Right lobe of liver (tissue), 4 donors: Measurements from ENCODE around the gene EFCAB5.

ENCODE experiments used
- POLR2A ChIP-seq: fragments of 450-650 bp; IDR thresholded peaks from one replicate; pipeline ENCODE4 v1.6.1; 2017; ENCODE audit warnings: antibody characterized with exemption, mild to moderate bottlenecking
- TF ChIP-seq, protein P1 (sequence below), 4 donors: fragments of 200-600 bp in 3 of 4; fragments of 450-650 bp in 1 of 4; IDR thresholded peaks; one replicate each; pipeline versions ENCODE4 v1.5.1 to v1.8.0; 2016 to 2022; ENCODE audit warnings: antibody characterized with exemption in 4 of 4, mild to moderate bottlenecking in 2 of 4
- donor health status: DM: no; HTN: no; CAD: no.
- donor health status: DM: no; HTN: no; CAD: no.
- donor health status: DM: no; HTN: yes; CAD: no.

DNA sequence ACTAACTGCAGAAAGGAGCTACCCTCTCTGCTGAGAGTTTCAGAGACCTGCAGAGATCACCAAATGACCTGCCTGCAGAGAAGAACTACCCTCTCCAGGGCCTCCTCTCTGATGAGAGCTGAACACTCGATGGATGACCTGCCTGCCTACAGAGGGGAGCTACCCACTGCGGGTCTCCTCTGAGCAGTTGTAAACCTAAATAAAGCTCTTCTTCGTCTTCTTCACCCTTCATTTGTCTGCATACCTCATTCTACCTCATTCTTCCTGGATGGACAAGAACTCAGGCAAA lies 35.6 kb upstream of the EFCAB5 start:
- TF ChIP-seq POLR2A = no peak
- TF ChIP-seq, protein P1, sequence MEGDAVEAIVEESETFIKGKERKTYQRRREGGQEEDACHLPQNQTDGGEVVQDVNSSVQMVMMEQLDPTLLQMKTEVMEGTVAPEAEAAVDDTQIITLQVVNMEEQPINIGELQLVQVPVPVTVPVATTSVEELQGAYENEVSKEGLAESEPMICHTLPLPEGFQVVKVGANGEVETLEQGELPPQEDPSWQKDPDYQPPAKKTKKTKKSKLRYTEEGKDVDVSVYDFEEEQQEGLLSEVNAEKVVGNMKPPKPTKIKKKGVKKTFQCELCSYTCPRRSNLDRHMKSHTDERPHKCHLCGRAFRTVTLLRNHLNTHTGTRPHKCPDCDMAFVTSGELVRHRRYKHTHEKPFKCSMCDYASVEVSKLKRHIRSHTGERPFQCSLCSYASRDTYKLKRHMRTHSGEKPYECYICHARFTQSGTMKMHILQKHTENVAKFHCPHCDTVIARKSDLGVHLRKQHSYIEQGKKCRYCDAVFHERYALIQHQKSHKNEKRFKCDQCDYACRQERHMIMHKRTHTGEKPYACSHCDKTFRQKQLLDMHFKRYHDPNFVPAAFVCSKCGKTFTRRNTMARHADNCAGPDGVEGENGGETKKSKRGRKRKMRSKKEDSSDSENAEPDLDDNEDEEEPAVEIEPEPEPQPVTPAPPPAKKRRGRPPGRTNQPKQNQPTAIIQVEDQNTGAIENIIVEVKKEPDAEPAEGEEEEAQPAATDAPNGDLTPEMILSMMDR (IDR thresholded peaks at IDR 0.05) = no peak
